Loucy (cell line): ENCODE results near the gene ACOT2.

Source experiments
- EZH2phosphoT487 ChIP-seq: fragments of 200-600 bp; IDR thresholded peaks from 2 replicates; pipeline ENCODE4 v1.6.1; 2018; ENCODE audit warnings: antibody characterized with exemption, mild to moderate bottlenecking, moderate library complexity, borderline replicate concordance
- TF ChIP-seq, protein P1 (sequence below): fragments of 200-600 bp; sonication (generic); conservative IDR thresholded peaks from 2 replicates; pipeline ENCODE4 v1.5.1; 2014; ENCODE audit warnings: mild to moderate bottlenecking, antibody characterized with exemption, low read length

DNA sequence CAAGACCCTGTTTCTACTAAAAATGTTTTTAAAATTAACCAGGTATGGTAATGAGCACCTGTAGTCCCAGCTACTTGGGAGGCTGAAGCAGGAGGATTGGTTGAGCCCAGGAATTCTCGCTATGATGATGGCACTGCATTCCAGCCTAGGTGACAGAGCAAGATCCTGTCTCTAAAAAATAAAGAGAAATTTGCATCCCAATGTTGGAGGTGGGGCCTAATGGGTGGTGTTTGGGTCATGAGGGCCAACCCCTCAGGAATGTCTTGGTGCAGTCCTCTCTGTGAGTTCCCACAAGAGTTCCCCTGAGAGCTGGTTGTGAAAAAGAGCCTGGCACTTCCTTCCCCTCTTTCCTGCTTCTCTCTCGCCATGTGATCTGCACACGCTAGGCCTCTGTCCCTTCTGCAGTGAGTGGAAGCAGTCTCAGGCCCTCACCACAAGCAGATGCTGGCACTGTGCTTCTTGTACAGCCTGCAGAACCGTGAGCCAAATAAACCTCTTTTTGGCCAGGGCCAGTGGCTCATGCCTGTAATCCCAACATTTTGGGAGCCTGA is 54.6 kb downstream of the ACOT2 start:
- TF ChIP-seq, protein P1, sequence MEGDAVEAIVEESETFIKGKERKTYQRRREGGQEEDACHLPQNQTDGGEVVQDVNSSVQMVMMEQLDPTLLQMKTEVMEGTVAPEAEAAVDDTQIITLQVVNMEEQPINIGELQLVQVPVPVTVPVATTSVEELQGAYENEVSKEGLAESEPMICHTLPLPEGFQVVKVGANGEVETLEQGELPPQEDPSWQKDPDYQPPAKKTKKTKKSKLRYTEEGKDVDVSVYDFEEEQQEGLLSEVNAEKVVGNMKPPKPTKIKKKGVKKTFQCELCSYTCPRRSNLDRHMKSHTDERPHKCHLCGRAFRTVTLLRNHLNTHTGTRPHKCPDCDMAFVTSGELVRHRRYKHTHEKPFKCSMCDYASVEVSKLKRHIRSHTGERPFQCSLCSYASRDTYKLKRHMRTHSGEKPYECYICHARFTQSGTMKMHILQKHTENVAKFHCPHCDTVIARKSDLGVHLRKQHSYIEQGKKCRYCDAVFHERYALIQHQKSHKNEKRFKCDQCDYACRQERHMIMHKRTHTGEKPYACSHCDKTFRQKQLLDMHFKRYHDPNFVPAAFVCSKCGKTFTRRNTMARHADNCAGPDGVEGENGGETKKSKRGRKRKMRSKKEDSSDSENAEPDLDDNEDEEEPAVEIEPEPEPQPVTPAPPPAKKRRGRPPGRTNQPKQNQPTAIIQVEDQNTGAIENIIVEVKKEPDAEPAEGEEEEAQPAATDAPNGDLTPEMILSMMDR = no peak
- no peak for TF ChIP-seq EZH2phosphoT487
